ENCODE data around the gene TREML2. TPM values are rescaled to one million over a fixed set of nuclear protein-coding genes. Genes with fewer than 3 reads are reported as not detected.

Gene TREML2
- polyA plus RNA-seq, 1 of the 3 experiments (the other 2 are of a cell fraction), result not detected

DNA sequence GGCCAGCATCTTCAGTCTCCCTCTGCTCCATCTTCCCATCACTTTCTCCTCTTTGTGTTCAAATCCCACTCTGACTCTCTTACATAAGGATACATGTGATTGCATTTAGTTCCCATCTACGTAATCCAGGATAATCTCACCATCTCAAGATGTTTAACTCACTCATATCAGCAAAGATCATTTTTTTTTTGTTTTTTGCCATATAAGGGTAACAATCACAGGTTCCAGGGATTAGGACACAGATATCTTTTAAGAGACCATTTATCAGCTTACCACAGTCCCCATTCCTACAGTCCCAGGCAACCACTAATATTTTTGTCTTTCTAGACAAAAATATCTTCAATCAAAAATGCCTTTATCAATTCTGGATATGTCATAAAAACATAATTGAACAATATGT is 3.2 kb upstream of the TREML2 start:
- ChIA-PET POLR2A (no interaction called here), CTCF (no interaction called here)
- Histone ChIP-seq H3K4me3 (ENCODE audit: low read depth in 2 of 2, low read length in 1 of 2) (no peak overlapping the region), H3K9ac (no peak overlapping the region), H3K4me2 (no peak overlapping the region), H3K36me3 (replicated peaks in 1 of 2; ENCODE audit: control insufficient read depth in 1 of 2, insufficient read depth in 2 of 2, low read length in 1 of 2) (no peaks in the 10 kb centered on the region), H4K20me1 (ENCODE audit: insufficient read depth) (no peaks in the 10 kb centered on the region), H3F3A (replicated peaks; ENCODE audit: insufficient read depth) (no peaks in the 10 kb centered on the region), H3K4me1 (ENCODE audit: control insufficient read depth in 1 of 2, insufficient read depth in 2 of 2, low read depth in 1 of 2, low read length in 1 of 2) (no peaks in the 10 kb centered on the region), H3K27ac (ENCODE audit: low read depth in 2 of 2, low read length in 1 of 2) (no peak overlapping the region), H3K27me3 (ENCODE audit: insufficient read depth) (no peaks in the 10 kb centered on the region), H2AFZ (ENCODE audit: low read depth) (no peak overlapping the region), H3K79me2 (ENCODE audit: insufficient read depth) (no peaks in the 10 kb centered on the region), H3K9me2 (no peaks in the 10 kb centered on the region), H3K9me3 (no peaks in the 10 kb centered on the region)
- TF ChIP-seq FOXM1 (IDR thresholded peaks at IDR 0.05; ENCODE audit: low read depth), result no peak
- TF ChIP-seq REST (IDR thresholded peaks at IDR 0.05; ENCODE audit: low read depth, low read length), result no peak
- no peak for DNase-seq
- 16% methylated on average over 1 of the region's 1 CpG for WGBS (ENCODE audit: low lambda C conversion rate)

GRCh38 chr6:41201764-41202173 is 820 bp upstream of the TREML2 start:
- H3K27ac ChIP-seq (ENCODE audit: low read depth in 2 of 2, low read length in 1 of 2), result no peak overlapping the region
- no peak overlapping the region for H2AFZ ChIP-seq (ENCODE audit: low read depth)
- no peak overlapping the region for H3K4me2 ChIP-seq
- H3K4me3 ChIP-seq (ENCODE audit: low read depth in 2 of 2, low read length in 1 of 2), result no peak overlapping the region
- TF ChIP-seq EZH2phosphoT487 (IDR thresholded peaks at IDR 0.05; ENCODE audit: borderline replicate concordance, low read depth) (no peak), RXRA (IDR thresholded peaks at IDR 0.05; ENCODE audit: borderline replicate concordance, low read depth) (no peak), GABPA (IDR thresholded peaks at IDR 0.05; ENCODE audit: low read depth) (no peak), FOXM1 (IDR thresholded peaks at IDR 0.05; ENCODE audit: low read depth) (no peak), YY1 (IDR thresholded peaks at IDR 0.05; ENCODE audit: low read depth) (no peak), POLR2AphosphoS5 (IDR thresholded peaks at IDR 0.05; ENCODE audit: low read depth, low read length) (no peak), NFIC (IDR thresholded peaks at IDR 0.05; ENCODE audit: borderline replicate concordance) (no peak), JUND (IDR thresholded peaks at IDR 0.05) (no peak), TAF1 (IDR thresholded peaks at IDR 0.05; ENCODE audit: borderline replicate concordance, low read depth, low read length) (no peak), CHD2 (IDR thresholded peaks at IDR 0.05; ENCODE audit: low read length, partially characterized antibody) (no peak), RCOR1 (IDR thresholded peaks at IDR 0.05; ENCODE audit: low read length) (no peak), USF2 (IDR thresholded peaks at IDR 0.05; ENCODE audit: borderline replicate concordance, low read depth, low read length) (no peak), FOSL2 (IDR thresholded peaks at IDR 0.05; ENCODE audit: borderline replicate concordance, low read depth) (no peak)
- ChIA-PET CTCF (no interaction called here), POLR2A (interaction anchor here (1.0 kb wide), 1 partner anchor 11 kb away, joined by 3 read pairs; no protein-coding TSS in a partner anchor)
- H4K20me1 ChIP-seq (ENCODE audit: insufficient read depth), result no peaks in the 10 kb centered on the region
- no peaks in the 10 kb centered on the region for H3K9me2 ChIP-seq
- no peaks in the 10 kb centered on the region for H3K4me1 ChIP-seq (ENCODE audit: control insufficient read depth in 1 of 2, insufficient read depth in 2 of 2, low read depth in 1 of 2, low read length in 1 of 2)
- H3K9ac ChIP-seq, result no peak overlapping the region
- 31% methylated on average over 8 of the region's 8 CpGs for WGBS (ENCODE audit: low lambda C conversion rate)
- H3K36me3 ChIP-seq (replicated peaks in 1 of 2; ENCODE audit: control insufficient read depth in 1 of 2, insufficient read depth in 2 of 2, low read length in 1 of 2), result no peaks in the 10 kb centered on the region
- no peaks in the 10 kb centered on the region for H3K79me2 ChIP-seq (ENCODE audit: insufficient read depth)
- no peaks in the 10 kb centered on the region for H3F3A ChIP-seq (replicated peaks; ENCODE audit: insufficient read depth)
- H3K27me3 ChIP-seq (ENCODE audit: insufficient read depth), result peaks cover 11% of the 10 kb centered on the region; the same call in 1 of the 2 replicates
- no peak for DNase-seq
- no peaks in the 10 kb centered on the region for H3K9me3 ChIP-seq
